GM21737 (cell line): ENCODE results near the gene SLC7A1.

Experiments used
- ATAC-seq: cut with Tn5 transposase; IDR thresholded peaks from one replicate; pipeline ENCODE4 v1.9.1; 2021; ENCODE audit warnings: mild to moderate bottlenecking, moderate library complexity; ENCODE audit not compliant: unreplicated experiment

The SLC7A1 gene

GRCh38 chr13:29532821-29533220 is 62.7 kb downstream of the SLC7A1 start:
- ATAC-seq: no peak

- ATAC-seq: no peak
These were observed 63.4 kb downstream of the SLC7A1 start for GRCh38 chr13:29532116-29532515.

- no peak for ATAC-seq
These were observed 64.6 kb downstream of the SLC7A1 start for GRCh38 chr13:29530901-29531300.

- ATAC-seq: no peak
These were observed 65.7 kb downstream of the SLC7A1 start for GRCh38 chr13:29529754-29530153.

GRCh38 chr13:29527916-29528315 is 67.6 kb downstream of the SLC7A1 start:
- no peak for ATAC-seq

GRCh38 chr13:29527511-29527910 is 68.0 kb downstream of the SLC7A1 start:
- ATAC-seq: no peak

GRCh38 chr13:29526741-29527140 is 68.7 kb downstream of the SLC7A1 start:
- ATAC-seq: no peak

GRCh38 chr13:29525757-29526156 is 69.7 kb downstream of the SLC7A1 start:
- ATAC-seq: no peak

GRCh38 chr13:29524641-29525040 is 70.8 kb downstream of the SLC7A1 start:
- no peak for ATAC-seq

GRCh38 chr13:29524176-29524575 is 71.3 kb downstream of the SLC7A1 start:
- ATAC-seq: no peak

- ATAC-seq: no peak
These were observed 72.1 kb downstream of the SLC7A1 start for GRCh38 chr13:29523199-29523961.

- ATAC-seq: no peak
These were observed 73.3 kb downstream of the SLC7A1 start for GRCh38 chr13:29522044-29522685.

GRCh38 chr13:29521336-29521735 is 74.2 kb downstream of the SLC7A1 start:
- ATAC-seq: no peak

GRCh38 chr13:29520671-29521070 is 74.8 kb downstream of the SLC7A1 start:
- ATAC-seq: no peak

GRCh38 chr13:29519921-29520320 is 75.6 kb downstream of the SLC7A1 start:
- no peak for ATAC-seq

GRCh38 chr13:29516880-29517279 is 78.6 kb downstream of the SLC7A1 start:
- no peak for ATAC-seq

- ATAC-seq: no peak
These were observed 79.5 kb downstream of the SLC7A1 start for GRCh38 chr13:29516012-29516411.

GRCh38 chr13:29515372-29515771 is 80.1 kb downstream of the SLC7A1 start:
- no peak for ATAC-seq

GRCh38 chr13:29514720-29515310 is 80.7 kb downstream of the SLC7A1 start:
- no peak for ATAC-seq

- no peak for ATAC-seq
These were observed 81.3 kb downstream of the SLC7A1 start for GRCh38 chr13:29513981-29514719.
